IMR-90 (cell line): ENCODE data around the gene VAT1L.

Source experiments
- BHLHE40 ChIP-seq: fragments of 150-350 bp; IDR thresholded peaks from 2 replicates; pipeline ENCODE4 v1.6.1; 2016; ENCODE audit warnings: mild to moderate bottlenecking, low read depth, low read length
- CEBPB ChIP-seq: IDR thresholded peaks from 2 replicates; pipeline ENCODE4 v1.6.1; 2012; ENCODE audit warnings: low read depth, low read length, improper control_type of control experiment
- CHD1 ChIP-seq: IDR thresholded peaks from 2 replicates; pipeline ENCODE4 v1.6.1; 2012; ENCODE audit warnings: low read depth, low read length, improper control_type of control experiment
- CTCF ChIP-seq: conservative IDR thresholded peaks from 2 replicates; pipeline ENCODE4 v1.5.1; 2012; ENCODE audit warnings: mild to moderate bottlenecking, low read depth, low read length, improper control_type of control experiment
- ELK1 ChIP-seq: fragments of 150-350 bp; IDR thresholded peaks from 2 replicates; pipeline ENCODE4 v1.6.1; 2016; ENCODE audit warnings: low read depth, mild to moderate bottlenecking, low read length, moderate library complexity, borderline replicate concordance
- FOS ChIP-seq: fragments of 150-350 bp; IDR thresholded peaks from 2 replicates; pipeline ENCODE4 v1.6.1; 2016; ENCODE audit warnings: low read depth, low read length
- MAZ ChIP-seq: IDR thresholded peaks from 2 replicates; pipeline ENCODE4 v1.6.1; 2012; ENCODE audit warnings: low read depth, mild to moderate bottlenecking, low read length, improper control_type of control experiment, moderate library complexity, borderline replicate concordance
- MXI1 ChIP-seq: IDR thresholded peaks from 2 replicates; pipeline ENCODE4 v1.6.1; 2012; ENCODE audit warnings: low read depth, mild to moderate bottlenecking, low read length, moderate library complexity, borderline replicate concordance
- NFE2L2 ChIP-seq: fragments of 150-350 bp; IDR thresholded peaks from 2 replicates; pipeline ENCODE4 v1.6.1; 2016; ENCODE audit warnings: low read depth, mild to moderate bottlenecking, low read length
- POLR2A ChIP-seq: IDR thresholded peaks from 2 replicates; pipeline ENCODE4 v1.6.1; 2012; ENCODE audit warnings: mild to moderate bottlenecking, low read depth, low read length
- RCOR1 ChIP-seq: IDR thresholded peaks from 2 replicates; pipeline ENCODE4 v1.6.1; 2012; ENCODE audit warnings: mild to moderate bottlenecking, low read length, improper control_type of control experiment; ENCODE audit not compliant: insufficient replicate concordance
- RFX5 ChIP-seq: IDR thresholded peaks from 2 replicates; pipeline ENCODE4 v1.8.0; 2012; ENCODE audit warnings: low read depth, mild to moderate bottlenecking, low read length, moderate library complexity
- SMC3 ChIP-seq: fragments of 150-350 bp; IDR thresholded peaks from 2 replicates; pipeline ENCODE4 v1.6.1; 2016; ENCODE audit warnings: low read depth, mild to moderate bottlenecking, antibody characterized with exemption, low read length, moderate library complexity

GRCh38 chr16:77912617-77913016 lies 124.3 kb downstream of the VAT1L start:
- TF ChIP-seq POLR2A: no peak
- no peak for TF ChIP-seq CTCF
- TF ChIP-seq RCOR1: no peak
- no peak for TF ChIP-seq NFE2L2
- TF ChIP-seq RFX5: no peak
- no peak for TF ChIP-seq BHLHE40
- no peak for TF ChIP-seq MAZ
- no peak for TF ChIP-seq CHD1
- no peak for TF ChIP-seq FOS
- no peak for TF ChIP-seq MXI1
- no peak for TF ChIP-seq SMC3
- no peak for TF ChIP-seq ELK1
- TF ChIP-seq CEBPB: no peak
